ENCODE data around the gene PANK1.
A peak's percentile ranks its signal among the peaks of the same experiment; 100 is the strongest.
"Not testable (repeated sequence)": the region's sequence is repeated elsewhere in the genome, so short reads cannot be mapped to it uniquely, and the experiment has no call there.

PANK1 gene

DNA sequence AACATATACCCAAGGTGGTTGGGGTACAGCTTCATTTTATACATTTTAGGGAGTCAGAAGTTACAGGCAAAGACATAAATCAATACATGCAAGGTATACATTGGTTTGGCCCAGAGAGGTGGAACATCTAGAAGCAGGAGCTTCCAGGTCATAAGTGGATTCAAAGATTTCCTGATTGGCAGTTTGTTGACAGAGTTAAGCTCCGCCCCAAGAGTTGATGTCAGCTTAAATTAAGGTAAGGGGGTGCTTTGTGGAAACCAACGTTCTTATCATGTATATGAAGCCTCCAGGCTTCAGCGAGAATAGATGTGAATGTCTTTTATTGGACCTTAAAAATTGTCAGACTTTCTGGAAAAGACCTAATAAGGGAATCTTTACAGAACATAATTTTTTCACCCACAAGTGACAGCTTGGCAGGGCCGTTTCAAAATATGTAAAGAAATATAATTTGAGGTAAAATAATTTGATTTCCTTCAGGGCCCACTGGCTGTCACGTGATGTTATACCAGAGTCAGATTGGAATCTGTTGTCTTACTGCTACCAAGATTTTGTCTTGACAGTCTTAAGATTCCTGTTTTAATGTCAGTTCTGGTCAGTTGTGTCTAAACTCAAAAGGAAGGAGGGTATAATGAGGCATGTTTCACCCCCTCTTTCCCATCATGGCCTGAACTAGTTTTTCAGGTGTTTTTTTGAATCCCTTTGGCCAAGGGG is 6.3 kb upstream of the PANK1 start:
- no peak for DNase-seq

DNA sequence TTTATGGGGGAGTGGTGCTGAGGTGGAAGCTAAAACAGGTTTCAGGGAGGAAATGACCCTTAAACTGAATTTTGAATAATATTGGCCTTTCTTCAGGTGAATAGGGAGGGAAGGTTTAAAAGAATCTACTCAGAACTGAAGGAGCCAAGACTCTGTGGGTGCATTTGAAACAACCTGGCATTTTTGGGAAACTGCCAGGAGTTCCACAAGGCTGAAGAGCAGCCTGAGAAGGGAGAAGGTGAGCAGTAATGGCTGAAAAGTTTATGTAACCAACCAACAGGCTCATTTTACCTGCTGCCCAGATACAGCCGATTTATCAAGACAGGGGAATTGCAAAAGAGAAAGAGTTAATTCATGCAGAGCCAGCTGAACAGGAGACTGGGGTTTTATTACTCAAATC is 4.0 kb upstream of the PANK1 start:
- no peak for DNase-seq

DNA sequence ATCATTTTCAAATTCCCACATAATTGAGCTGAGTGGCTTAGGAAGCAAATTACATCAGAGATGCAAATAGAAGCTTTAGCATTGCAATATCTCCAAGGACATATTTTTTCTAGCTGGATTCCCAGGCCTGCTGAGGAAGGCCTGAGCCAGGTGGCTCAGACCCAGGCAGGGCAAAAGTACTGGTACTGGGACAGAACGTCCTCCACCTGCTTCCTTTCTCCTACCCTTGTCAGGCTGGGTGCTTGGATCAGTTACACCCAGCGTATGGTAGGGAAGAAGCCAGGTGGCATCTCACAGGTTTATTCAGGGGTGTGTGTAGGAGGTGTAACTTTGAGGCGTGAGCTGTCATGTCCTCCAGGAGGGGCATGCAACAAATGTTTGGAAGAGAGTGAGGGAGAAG is 3.0 kb upstream of the PANK1 start:
- no peak for DNase-seq

DNA sequence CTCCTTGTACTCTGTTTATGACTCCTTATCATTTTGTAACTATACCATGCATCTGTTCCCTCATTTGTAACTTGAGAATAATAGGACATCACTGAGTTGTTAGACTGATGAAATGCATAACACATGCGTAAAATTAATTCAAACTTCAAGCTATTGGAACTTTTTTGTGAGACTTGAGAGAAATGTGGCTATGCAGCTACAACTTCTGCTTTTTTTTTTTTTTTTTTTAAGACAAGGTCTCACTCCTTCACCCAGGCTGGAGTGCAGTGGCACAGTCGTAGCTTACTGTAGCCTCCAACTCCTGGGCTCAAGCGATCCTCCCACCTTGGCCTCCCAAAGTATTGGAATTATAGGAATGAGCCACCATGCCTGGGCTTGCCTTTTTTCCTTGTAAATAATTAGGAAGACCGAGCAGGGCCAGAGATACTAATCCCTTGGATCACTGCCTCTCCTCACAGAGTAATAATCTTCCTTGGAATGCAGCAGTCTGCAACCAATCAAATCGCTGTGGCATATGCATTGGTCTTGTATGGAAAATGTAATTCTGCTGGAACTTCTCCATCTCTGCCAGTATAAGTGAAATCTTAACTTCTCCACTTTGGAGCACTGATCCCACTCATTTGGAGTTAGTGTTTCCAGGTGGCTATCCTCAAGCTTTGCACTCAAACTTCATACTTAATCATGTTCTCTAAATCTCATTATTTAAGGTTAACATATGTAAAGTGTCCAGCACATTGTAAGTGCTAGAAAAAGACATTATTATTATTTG is 2.0 kb upstream of the PANK1 start:
- DNase-seq: no peak

DNA sequence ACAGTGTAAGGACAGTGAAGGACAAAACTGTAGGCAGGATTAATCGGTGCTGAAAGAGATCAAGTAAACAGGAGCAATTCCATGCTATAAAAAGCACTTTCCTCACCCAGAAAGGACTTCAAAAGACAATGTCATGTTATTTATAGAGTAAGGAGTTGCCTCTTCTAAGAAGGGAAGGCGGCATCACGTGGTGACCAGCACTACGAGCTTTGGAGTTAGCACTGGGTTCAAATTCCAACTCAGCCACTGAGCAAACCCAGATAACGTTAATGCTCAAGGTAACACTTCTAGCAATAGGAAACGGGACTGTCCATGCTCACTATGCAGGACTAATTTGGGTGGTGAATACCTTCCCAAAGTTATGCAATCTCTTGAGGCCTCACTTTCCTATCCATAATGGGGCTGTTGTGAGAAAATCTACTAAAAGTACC is 715 bp upstream of the PANK1 start:
- no peak for DNase-seq

DNA sequence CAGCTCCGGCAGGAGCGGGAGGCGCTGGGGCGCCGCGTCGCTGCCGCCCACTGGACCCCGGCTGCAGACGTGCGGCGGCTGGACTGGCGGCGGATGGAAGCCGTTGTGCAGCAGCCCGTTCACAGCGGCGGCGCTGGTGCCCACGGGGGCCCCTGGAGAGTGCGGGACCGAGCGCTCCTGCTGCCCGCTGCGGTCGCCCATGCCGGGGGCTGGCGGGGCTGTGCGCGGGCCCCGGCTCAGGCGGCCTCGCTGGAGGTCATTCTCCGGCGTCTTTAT is 413 bp downstream of the PANK1 start:
- DNase-seq: no peak

DNA sequence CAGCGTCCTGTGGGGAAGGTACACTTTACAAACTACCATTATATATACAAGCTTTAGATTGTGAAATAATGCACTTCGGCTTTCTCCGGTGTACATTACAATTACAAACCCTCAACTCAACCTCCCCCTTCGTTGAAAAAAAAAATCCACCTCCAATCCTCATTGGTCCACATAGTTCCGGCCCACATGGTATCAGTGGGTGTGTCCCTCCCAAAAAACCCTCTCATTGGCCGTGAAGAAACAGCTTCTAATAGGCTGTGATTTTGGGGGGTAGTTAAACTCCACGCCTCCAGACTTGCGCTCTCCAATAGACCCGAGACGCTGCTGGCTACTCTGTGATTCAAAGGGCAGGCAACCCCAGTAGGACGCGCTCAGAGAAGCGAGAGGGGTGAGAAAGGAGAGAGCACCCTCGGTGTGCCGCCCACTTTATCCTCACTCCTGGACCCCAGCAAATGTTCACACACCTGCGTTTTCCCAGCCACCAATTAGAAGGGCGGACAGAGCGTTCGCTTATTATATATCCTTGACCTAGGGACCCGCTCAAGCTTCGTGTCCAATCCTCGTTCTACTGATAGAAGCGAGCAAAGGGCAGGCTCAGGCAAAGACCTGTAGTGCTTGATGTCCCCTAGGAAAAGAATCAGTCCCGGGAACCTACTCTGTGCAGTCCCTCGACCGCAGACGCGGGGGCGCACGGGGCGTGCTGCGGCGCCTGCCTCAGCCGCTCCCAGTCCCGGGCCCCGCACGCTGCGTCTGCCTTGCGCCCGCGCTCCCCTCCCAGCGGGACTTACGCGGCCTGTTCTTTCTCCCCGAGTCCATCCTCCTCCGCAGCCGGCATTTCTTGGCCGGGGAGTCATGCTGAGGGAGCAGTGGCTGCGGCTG is 991 bp downstream of the PANK1 start:
- peak; percentile 62 for DNase-seq

DNA sequence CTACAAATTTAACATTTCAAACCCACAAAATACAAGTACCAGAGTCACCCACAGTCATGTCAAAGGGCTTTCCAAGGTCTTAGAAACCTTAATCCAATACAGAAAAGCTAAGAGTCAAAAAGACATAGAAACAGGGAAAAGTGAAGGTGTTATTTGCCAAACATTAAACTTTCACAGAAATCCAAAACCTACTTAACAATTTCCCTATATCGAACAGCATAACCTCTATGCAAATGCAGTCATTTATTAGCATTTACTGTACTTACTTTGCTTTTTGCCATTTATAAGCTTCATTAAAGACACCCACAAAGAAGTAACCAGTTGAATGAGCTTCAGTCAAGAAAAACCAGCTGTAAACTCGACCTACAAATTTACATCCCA is 1.6 kb downstream of the PANK1 start:
- no peak for DNase-seq

DNA sequence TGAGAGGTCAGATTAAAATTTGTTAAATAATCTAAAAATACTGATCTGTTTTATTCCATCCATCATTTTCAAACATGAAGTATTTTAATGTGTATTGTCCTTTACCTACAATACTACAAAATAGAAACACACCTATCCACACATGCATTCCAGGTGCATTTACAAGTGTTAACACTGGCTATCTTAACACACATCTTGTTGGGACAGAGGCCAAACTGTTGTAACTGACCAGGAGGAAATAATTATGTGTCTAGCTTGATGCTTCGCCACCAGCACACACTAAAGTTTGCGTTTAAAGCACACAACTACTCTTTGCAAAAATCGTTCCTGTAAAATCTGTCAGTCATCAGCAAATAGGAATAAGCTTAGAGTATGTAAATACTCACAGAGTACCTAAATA is 2.8 kb downstream of the PANK1 start:
- no peak for DNase-seq

DNA sequence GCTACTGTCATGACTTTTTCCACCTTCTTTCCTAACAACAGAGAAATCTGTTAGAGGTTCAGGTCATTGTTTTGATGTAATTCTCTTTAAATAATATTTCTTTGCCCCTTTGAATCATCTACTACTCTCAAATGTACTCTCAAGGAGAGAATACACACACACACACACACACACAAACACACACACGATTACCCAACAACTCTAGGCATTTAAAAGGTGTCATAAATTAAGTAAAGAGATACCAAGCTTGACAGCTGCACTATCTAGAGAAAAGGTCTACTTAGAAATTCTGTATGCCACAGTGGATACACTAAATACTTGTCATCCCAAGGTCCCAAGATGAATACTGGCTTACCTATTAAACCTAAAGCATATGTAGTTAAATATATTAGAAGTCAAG is 4.8 kb downstream of the PANK1 start:
- DNase-seq: no peak

DNA sequence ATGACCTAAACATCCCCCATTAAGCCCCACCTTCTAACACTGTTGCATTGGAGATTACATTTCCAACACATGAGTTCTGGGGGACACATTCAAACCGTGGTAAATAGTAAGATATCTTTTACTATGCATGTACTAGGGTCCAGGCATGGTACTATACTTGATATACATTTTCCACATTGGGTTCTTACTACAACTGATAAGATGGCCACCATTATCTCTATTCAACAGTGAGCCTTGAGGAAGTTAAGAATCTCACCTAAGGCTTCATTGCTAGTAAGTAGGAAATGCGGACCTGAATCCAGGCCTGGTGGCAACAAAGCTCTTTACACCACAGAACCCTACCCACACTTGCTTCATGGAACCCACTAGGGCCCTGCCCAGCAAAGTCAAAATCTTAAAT is 5.7 kb downstream of the PANK1 start:
- no peak for DNase-seq

DNA sequence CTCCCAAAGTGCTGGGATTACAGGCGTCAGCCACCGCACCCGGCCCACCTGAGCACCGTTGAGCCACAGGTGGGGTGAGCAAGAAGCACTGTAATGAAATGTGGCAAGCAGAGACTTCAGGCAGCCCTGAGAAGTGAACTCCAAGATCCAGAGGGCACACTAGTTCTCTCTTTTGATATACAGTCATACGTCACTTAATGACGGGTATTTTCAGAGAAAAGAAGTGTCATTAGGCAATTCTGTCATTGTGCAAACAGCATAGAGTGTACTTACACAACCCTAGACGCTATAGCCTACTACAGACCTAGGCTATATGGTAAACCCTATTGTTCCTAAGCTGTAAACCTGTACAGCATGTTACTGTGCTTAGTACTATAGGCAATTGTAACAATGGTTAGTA is 7.9 kb downstream of the PANK1 start:
- no peak for DNase-seq

DNA sequence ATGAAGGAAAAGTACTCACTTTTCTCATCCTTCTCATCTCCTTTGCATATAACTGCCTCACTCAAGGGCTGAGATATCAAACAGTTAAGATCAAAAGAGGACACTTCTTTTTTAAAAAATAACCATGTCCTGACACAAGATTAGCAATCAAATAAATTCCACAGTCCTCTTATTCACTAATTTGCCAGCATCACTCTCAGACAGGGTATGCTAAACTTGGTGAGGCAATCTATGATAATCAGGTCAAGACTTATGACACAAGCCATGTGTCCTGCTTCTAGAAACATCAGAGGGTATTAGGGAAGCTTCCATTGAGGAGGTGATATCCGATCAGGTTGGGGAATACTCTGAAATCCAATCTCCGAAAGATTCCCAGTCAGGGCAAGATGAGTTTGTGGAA is 10.4 kb downstream of the PANK1 start:
- no peak for DNase-seq

DNA sequence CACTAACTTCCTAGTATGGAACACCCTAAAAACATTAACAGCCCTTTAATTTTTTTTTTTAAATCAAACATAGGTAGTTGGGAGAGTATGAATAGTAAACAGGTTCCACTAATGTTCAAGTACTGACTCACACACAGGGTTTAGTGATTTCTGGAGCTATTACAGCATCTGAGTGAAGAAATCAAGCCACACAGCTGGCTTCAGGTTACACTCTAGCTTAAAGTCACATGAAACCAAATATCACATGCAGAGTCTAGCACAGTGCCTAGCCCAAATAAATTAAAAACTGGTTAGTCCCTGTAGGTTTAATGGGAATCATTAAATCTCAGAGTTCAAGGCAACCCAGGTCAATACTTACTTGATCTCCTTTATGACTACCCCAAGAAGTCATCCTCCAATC is 11.6 kb downstream of the PANK1 start:
- DNase-seq: no peak

DNA sequence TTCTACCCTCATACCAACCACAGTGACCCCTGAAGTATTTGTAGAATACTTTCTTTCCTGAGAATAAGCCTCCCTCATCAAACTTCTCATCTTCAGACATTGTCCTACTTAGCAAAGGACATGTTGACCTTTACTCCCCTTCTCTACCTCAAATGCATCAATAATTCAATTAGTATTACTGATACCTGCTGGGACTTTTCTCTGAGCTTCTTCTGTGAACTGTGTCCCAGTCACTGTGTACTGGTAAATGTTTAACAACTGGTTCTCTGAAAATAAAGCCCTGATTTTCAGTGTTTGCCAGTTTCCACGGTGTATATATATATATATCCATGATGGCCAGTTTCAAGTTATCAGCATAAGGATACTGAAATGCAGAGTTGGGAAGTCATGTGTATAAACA is 12.2 kb downstream of the PANK1 start:
- DNase-seq: no peak

DNA sequence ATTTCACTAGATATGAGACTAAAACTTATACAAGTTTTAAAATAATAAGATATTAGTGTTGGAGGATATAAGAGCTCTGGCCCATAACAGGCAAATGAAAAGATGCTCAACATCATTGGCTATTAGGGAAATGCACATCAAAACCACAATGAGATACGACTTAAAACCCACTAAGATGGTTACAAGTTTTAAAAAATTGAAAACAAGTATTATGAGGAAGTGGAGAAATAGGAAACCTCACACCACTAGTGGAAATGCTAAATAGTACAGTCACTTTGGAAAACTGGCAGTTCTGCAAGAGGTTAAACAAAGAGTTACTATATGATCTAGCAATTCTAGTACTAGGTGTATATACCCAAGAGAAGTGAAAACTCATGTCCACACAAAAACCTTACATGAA is 17.2 kb downstream of the PANK1 start:
- no peak for DNase-seq

DNA sequence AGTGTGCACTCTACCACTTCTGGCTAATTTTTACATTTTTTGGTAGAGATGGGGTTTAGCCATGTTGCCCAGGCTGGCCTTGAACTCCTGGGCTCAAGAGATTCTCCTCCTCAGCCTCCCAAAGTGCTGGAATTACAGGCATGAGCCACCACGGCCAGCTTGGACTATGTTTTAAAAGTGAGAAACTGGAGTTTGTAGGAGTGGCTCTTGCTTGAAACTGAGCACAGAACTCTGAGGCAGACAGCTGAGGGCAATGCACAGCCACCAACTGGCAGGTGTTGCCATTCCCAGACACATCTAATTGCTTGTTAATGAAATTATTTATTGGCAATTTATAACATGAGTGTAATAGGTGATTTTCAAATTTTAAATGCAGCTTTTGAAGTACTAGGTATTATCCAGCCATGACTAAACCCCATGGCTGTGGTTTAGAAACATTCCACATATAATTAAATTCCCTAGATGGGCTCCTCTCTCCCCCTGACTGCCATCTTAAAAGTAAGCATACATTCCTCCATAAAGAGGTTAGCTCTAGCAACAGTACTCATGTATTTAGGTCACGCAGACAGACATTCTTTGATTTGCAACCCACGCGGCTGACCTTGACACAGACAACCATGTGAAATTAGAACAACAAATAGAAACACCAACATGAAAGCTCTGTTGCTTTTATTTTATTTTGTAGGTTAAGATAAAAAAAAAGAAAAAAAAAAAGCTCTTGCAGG is 19.8 kb downstream of the PANK1 start:
- no peak for DNase-seq

DNA sequence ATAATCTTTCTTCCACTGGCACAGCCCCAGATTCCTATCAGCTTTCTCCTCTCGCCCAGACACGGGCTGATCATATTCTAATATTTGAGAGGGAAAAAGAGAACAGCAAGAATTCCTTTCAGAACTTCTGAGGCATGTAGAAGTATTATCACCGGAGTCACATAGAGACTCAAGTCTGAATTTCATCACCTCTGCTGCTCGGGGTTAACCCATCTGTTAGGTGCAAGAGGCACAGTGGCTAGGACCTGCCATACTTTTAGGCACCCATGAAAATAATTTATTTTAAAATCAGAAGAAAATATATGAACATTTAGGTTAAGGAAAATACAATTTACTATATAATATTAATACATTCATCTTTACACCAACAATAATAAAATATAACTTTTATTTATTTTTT is 21.0 kb downstream of the PANK1 start:
- no peak for DNase-seq

DNA sequence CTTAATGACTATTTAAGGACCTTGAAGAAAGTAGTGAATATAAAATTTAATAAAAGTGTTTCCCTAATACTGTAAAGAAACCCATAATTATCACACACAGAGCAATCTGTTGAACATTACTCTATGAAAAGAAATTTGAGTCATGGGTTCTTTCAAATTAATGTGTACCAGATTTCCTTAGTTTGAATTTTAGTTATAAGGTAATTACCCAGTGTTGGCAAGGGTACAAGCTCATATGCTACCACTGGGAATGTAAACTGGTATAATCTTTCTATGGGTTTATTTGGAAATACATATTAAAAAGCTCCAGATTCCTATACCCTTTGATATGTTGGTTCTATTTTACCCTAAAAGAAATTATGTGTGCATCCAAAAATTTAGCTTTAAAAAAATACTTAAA is 22.9 kb downstream of the PANK1 start:
- no peak for DNase-seq

DNA sequence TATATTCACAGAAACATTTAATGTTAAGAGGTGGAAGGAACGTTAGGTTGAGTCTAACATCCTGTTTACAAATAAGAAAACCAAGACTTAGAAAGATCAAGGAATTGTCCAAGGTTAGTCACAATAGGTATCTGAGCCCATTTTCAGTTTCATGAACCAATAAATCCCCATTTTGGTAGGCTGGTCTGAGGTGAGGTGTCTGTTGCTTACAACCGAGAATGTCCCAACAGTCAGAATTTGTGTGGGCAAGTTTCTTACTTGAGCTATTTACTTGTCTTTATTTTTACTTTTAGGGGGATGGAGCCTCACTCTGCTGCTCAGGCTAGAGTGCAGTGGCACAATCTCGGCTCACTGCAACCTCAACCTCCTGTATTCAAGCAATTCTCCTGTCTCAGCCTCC is 23.6 kb downstream of the PANK1 start:
- no peak for DNase-seq

DNA sequence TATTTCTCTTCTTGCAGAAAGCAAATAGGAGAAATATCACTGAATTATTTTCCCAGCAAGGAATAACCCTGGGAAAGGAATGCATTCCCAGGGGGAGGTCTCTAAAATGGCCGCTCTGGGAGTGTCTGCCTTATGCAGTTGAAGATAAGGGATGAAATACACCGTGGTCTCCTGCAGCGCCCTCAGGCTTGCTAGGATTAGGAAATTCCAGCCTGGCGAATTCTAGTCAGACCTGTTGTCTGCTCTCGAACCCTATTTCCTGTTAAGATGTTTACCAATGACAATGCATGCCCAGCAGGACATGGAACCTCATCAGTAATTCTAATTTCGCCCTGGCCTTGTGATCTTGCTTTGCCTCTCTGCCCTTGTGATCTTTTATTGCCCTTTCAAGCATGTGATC is 24.7 kb downstream of the PANK1 start:
- DNase-seq: not testable (repeated sequence)

DNA sequence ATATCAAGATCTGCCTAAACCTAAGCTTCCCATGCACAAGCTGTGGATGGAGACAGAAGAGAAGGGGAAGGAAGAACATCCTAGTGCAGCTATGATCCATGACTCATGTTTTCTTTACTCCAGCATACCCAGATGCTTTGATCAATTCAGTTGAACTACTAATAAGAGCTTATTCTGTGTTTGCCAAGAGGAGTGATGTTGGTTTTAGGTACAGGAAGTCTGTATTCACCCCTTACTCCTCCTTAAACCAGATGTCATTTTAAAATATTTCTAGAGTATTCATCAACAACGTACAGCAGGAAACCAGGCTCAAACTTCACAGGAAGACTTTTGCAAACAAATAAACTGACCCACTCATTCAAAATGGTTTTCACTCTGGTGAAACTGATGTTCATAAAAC is 29.2 kb downstream of the PANK1 start:
- no peak for DNase-seq

DNA sequence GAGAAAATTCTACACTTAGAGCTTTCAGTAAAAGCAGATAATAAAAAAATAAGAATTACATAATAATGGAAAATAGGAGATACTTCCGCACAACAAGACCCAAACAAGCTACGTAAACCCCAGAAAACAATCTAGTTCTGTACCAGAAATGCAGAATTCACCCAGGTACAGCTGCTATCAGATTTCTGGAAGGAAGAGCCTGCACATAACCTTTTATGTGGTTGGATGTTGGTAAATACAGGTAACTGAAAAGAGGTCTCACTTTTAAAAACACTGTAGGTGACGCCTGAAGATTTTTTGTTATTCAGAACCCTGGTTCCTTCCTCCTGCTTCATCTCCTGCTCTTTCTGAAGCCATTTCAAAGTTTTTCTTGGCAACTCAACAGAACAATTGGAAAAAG is 29.9 kb downstream of the PANK1 start:
- no peak for DNase-seq

All from NCI-H1417 treated with DMSO at 0.1 percent for 48 hours (cell line).